Liver (tissue), 9 donors: Measurements from ENCODE around the gene CARD19. TPM values are rescaled to one million over a fixed set of nuclear protein-coding genes. Genes with fewer than 3 reads are reported as not detected.

Source experiments
- DNase-seq: peaks from one replicate; pipeline ENCODE4 v3.0.0-alpha.2; 2017; ENCODE audit warnings: low spot score
- H3K27ac ChIP-seq, 2 donors: one replicate each; pipeline ENCODE4 v1.7.0; 2013; ENCODE audit warnings: inconsistent platforms in 2 of 2, low read length in 2 of 2, control low read depth in 1 of 2, low read depth in 1 of 2, mild to moderate bottlenecking in 1 of 2
- H3K27me3 ChIP-seq, 4 donors: one replicate each; pipeline versions ENCODE4 v1.6.1 to v1.7.0; 2013; ENCODE audit warnings: low read length in 3 of 4, inconsistent platforms in 1 of 4, mild to moderate bottlenecking in 1 of 4, moderate library complexity in 1 of 4; ENCODE audit not compliant: control insufficient read depth in 4 of 4, insufficient read depth in 4 of 4
- H3K36me3 ChIP-seq, 4 donors: one replicate each; pipeline versions ENCODE4 v1.6.1 to v1.7.0; 2013; ENCODE audit warnings: low read length in 3 of 4, mild to moderate bottlenecking in 3 of 4, low read depth in 1 of 4, moderate library complexity in 1 of 4; ENCODE audit not compliant: control insufficient read depth in 4 of 4, insufficient read depth in 3 of 4
- H3K4me1 ChIP-seq, 4 donors: one replicate each; pipeline versions ENCODE4 v1.6.1 to v1.7.0; 2013; ENCODE audit warnings: low read length in 3 of 4, mild to moderate bottlenecking in 3 of 4, moderate library complexity in 1 of 4; ENCODE audit not compliant: control insufficient read depth in 4 of 4, insufficient read depth in 4 of 4
- H3K4me3 ChIP-seq, 3 donors: one replicate each; pipeline versions ENCODE4 v1.6.1 to v1.7.0; 2013; ENCODE audit warnings: low read length in 3 of 3, control low read depth in 1 of 3, low read depth in 1 of 3, mild to moderate bottlenecking in 1 of 3
- H3K9ac ChIP-seq, 2 donors: one replicate each; pipeline ENCODE4 v1.7.0; 2013; ENCODE audit warnings: low read length in 2 of 2, mild to moderate bottlenecking in 2 of 2, moderate library complexity in 2 of 2, control low read depth in 1 of 2, low read depth in 1 of 2
- H3K9me3 ChIP-seq, 4 donors: one replicate each; pipeline versions ENCODE4 v1.6.1 to v1.7.0; 2013; ENCODE audit warnings: low read length in 3 of 4; ENCODE audit not compliant: control insufficient read depth in 4 of 4
- EGR1 ChIP-seq, 2 donors: IDR thresholded peaks; 2 replicates each; pipeline ENCODE4 v1.6.1; 2016 to 2018; ENCODE audit warnings: antibody characterized with exemption in 2 of 2, low read depth in 2 of 2
- FOXA2 ChIP-seq: IDR thresholded peaks from 2 replicates; pipeline ENCODE4 v1.6.1; 2016; ENCODE audit warnings: antibody characterized with exemption
- GABPA ChIP-seq, 2 donors: IDR thresholded peaks in 1 of 2; conservative IDR thresholded peaks in 1 of 2; 2 replicates each; pipeline ENCODE4 v1.6.1; 2016; ENCODE audit warnings: antibody characterized with exemption in 2 of 2, mild to moderate bottlenecking in 1 of 2, moderate library complexity in 1 of 2
- HNF4A ChIP-seq, 2 donors: conservative IDR thresholded peaks; 2 replicates each; pipeline ENCODE4 v1.6.1; 2016; ENCODE audit warnings: antibody characterized with exemption in 2 of 2, mild to moderate bottlenecking in 2 of 2
- HNF4G ChIP-seq: IDR thresholded peaks from 2 replicates; pipeline ENCODE4 v1.6.1; 2016; ENCODE audit warnings: antibody characterized with exemption
- JUND ChIP-seq, 2 donors: IDR thresholded peaks; 2 replicates each; pipeline ENCODE4 v1.6.1; 2016; ENCODE audit warnings: antibody characterized with exemption in 2 of 2
- MAX ChIP-seq: IDR thresholded peaks from 2 replicates; pipeline ENCODE4 v1.6.1; 2016; ENCODE audit warnings: antibody characterized with exemption
- RAD21 ChIP-seq, 2 donors: IDR thresholded peaks; 2 replicates each; pipeline ENCODE4 v1.6.1; 2016; ENCODE audit warnings: antibody characterized with exemption in 2 of 2, mild to moderate bottlenecking in 2 of 2
- RXRA ChIP-seq, 2 donors: IDR thresholded peaks; 2 replicates each; pipeline ENCODE4 v1.6.1; 2017 to 2018; ENCODE audit warnings: antibody characterized with exemption in 2 of 2, mild to moderate bottlenecking in 1 of 2
- SP1 ChIP-seq: IDR thresholded peaks from 2 replicates; pipeline ENCODE4 v1.6.1; 2018; ENCODE audit warnings: antibody characterized with exemption, mild to moderate bottlenecking
- TAF1 ChIP-seq: conservative IDR thresholded peaks from 2 replicates; pipeline ENCODE4 v1.6.1; 2016; ENCODE audit warnings: antibody characterized with exemption, mild to moderate bottlenecking
- YY1 ChIP-seq: IDR thresholded peaks from 2 replicates; pipeline ENCODE4 v1.6.1; 2016; ENCODE audit warnings: antibody characterized with exemption, mild to moderate bottlenecking
- WGBS: extraction: QIAGEN DNeasy Blood & Tissue Kit; methylation state at CpG from one replicate; pipeline ENCODE4 v1.1.7; 2013; 5-methylcytosine and 5-hydroxymethylcytosine counted together
- polyA plus RNA-seq, 2 donors: library from polyadenylated mRNA; stranded (reverse) in 1 of 2; unstranded in 1 of 2; fragments of 200-250 nt in 1 of 2; fragments of >200 nt in 1 of 2; fragmentation: Nextera tagmentation in 1 of 2; extraction: Ambion mirVana in 1 of 2; gene quantifications; one replicate each; pipeline versions ENCODE4 v1.2.1 to v1.2.3, GENCODE V29; 2013 to 2015
- total RNA-seq, 2 donors: library from RNA; depleted of rRNA; stranded (reverse); fragments of >200 nt; gene quantifications; one replicate each; pipeline ENCODE4 v1.2.3, GENCODE V29; 2014
- TF ChIP-seq, protein P1 (sequence below): IDR thresholded peaks from 2 replicates; pipeline ENCODE4 v1.6.1; 2016; ENCODE audit warnings: antibody characterized with exemption
- TF ChIP-seq, protein P2 (sequence below): IDR thresholded peaks from 2 replicates; pipeline ENCODE4 v1.6.1; 2016; ENCODE audit warnings: antibody characterized with exemption, mild to moderate bottlenecking
- TF ChIP-seq, protein P3 (sequence below): fragments of 150-350 bp; IDR thresholded peaks from 2 replicates; pipeline ENCODE4 v1.5.1; 2017; ENCODE audit warnings: improper control_type of control experiment, low read depth, low read length; ENCODE audit not compliant: missing input control
- donor health status: healthy.
- donor health status: healthy.
- donor health status: healthy.
- donor health status: healthy.
- donor health status: healthy.

Gene CARD19
- total and polyA plus RNA-seq, 4 donors = 13.0 to 18.2 (median 16.3) TPM

DNA sequence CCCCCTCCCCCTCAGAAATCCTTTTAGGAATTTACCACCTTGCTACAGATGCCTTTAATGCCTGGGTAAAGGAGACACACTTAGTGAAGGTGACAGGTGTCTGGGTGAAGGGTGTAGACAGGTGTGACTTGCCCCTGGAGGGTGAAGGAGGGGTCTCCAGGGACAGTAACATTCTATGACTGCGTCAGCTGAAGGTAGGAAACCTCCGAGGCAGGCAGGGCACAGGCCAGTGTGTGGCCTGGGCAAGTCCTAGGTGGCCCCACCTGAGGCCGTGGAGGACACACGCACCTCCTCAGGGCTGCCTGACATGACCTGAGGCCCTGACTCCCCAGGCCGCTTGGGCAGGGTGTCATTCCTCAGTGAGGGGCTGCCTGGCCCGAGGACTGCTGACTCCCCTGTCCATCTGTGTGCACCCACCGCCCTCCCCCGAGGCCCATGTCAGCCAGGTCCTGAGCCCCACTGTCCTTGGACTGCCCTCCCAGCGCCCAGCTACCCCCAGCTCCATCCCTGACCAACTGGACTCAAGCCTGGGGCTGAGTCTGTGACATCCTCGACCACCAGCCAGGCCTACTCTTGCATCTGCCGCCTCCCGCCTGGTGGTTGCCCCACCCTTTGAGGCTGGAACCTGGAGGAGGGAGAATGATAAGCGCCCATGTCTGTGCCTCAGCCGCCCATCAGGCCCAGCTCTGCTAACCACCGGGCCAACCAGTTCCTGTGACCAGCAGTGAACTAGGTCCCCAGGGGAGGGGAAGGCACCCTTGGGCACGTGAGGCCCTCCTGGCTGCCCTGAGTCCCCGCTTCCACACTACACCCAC is 18.4 kb downstream of the CARD19 start:
- Histone ChIP-seq H3K9me3 (no peaks in the 10 kb centered on the region), H3K36me3 (peaks cover 0 to 4% (median 0%) of the 10 kb centered on the region in 4 donors), H3K27ac (peak overlapping the region; percentile 18 to 66), H3K4me3 (no peak overlapping the region), H3K4me1 (peaks cover 0 to 8% (median 6%) of the 10 kb centered on the region in 4 donors), H3K9ac (no peak overlapping the region), H3K27me3 (no peaks in the 10 kb centered on the region)
- 86% methylated on average over 17 of the region's 17 CpGs for WGBS
- no peak for TF ChIP-seq TAF1
- DNase-seq = no peak

DNA sequence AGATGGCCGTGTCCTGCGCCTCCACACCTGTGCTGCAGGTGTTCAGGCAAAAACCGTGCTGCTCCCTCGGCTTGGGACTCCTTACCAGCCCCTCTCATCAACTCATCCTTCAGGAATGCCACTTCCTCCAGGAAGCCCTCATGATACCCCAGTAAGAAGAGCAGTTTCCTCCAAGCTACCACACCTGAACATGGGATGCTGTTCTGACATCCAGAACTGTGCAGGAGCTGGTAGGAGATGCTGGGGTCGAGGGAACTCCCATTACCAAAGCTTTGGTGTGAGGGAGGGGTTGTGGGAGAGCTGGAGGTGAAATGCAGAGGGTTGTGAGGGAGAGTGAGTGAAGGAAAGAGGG is 18.9 kb downstream of the CARD19 start:
- DNase-seq = no peak
- H3K4me1 ChIP-seq = peaks cover 0 to 11% (median 11%) of the 10 kb centered on the region in 4 donors
- H3K36me3 ChIP-seq = peaks cover 0 to 4% (median 0%) of the 10 kb centered on the region in 4 donors
- no peak overlapping the region for H3K4me3 ChIP-seq
- no peak overlapping the region for H3K9ac ChIP-seq
- no peaks in the 10 kb centered on the region for H3K27me3 ChIP-seq
- WGBS = 90% methylated on average over 5 of the region's 5 CpGs
- H3K27ac ChIP-seq = peak overlapping the region; percentile 1 to 57
- no peaks in the 10 kb centered on the region for H3K9me3 ChIP-seq
- TF ChIP-seq, protein P1, sequence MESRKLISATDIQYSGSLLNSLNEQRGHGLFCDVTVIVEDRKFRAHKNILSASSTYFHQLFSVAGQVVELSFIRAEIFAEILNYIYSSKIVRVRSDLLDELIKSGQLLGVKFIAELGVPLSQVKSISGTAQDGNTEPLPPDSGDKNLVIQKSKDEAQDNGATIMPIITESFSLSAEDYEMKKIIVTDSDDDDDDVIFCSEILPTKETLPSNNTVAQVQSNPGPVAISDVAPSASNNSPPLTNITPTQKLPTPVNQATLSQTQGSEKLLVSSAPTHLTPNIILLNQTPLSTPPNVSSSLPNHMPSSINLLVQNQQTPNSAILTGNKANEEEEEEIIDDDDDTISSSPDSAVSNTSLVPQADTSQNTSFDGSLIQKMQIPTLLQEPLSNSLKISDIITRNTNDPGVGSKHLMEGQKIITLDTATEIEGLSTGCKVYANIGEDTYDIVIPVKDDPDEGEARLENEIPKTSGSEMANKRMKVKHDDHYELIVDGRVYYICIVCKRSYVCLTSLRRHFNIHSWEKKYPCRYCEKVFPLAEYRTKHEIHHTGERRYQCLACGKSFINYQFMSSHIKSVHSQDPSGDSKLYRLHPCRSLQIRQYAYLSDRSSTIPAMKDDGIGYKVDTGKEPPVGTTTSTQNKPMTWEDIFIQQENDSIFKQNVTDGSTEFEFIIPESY = no peak
- no peak for TF ChIP-seq EGR1 (IDR thresholded peaks at IDR 0.05; ENCODE audit: low read depth in 2 of 2)
- TF ChIP-seq HNF4A (conservative IDR thresholded peaks at IDR 0.05) = no peak
- no peak for TF ChIP-seq GABPA (IDR thresholded peaks at IDR 0.05 in 1 of 2, conservative IDR thresholded peaks at IDR 0.05 in 1 of 2)
- TF ChIP-seq, protein P2, sequence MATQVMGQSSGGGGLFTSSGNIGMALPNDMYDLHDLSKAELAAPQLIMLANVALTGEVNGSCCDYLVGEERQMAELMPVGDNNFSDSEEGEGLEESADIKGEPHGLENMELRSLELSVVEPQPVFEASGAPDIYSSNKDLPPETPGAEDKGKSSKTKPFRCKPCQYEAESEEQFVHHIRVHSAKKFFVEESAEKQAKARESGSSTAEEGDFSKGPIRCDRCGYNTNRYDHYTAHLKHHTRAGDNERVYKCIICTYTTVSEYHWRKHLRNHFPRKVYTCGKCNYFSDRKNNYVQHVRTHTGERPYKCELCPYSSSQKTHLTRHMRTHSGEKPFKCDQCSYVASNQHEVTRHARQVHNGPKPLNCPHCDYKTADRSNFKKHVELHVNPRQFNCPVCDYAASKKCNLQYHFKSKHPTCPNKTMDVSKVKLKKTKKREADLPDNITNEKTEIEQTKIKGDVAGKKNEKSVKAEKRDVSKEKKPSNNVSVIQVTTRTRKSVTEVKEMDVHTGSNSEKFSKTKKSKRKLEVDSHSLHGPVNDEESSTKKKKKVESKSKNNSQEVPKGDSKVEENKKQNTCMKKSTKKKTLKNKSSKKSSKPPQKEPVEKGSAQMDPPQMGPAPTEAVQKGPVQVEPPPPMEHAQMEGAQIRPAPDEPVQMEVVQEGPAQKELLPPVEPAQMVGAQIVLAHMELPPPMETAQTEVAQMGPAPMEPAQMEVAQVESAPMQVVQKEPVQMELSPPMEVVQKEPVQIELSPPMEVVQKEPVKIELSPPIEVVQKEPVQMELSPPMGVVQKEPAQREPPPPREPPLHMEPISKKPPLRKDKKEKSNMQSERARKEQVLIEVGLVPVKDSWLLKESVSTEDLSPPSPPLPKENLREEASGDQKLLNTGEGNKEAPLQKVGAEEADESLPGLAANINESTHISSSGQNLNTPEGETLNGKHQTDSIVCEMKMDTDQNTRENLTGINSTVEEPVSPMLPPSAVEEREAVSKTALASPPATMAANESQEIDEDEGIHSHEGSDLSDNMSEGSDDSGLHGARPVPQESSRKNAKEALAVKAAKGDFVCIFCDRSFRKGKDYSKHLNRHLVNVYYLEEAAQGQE = no peak
- no peak for TF ChIP-seq YY1
- TF ChIP-seq RXRA (IDR thresholded peaks at IDR 0.05) = no peak

DNA sequence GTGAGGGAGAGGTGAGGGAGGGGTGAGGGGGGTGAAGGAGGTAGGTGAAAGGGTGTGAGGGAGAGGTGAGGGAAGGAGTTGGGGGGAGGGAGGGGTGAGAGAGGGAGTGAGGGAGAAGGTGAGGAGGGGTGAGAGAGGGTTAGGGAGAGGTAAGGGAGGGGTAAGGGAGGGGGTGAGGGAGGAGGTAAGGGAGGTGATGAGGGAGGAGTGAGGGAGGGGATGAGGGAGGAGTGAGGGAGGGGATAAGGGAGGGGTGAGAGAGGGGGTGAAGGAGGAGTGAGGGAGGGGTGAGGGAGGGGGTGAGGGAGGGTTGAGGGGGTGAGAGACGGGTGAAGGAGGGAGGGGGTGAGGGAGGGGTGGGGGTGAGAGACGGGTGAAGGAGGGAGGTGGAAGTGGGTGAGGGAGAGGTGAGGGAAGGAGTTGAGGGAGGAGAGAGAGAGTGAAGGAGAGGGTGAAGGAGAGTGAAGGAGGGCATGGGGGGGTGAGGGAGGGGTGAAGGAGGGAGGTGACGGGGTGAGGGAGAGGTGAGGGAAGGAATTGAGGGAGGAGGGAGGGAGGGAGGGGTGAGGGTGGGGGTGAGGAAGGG is 19.6 kb downstream of the CARD19 start:
- DNase-seq = no peak
- TF ChIP-seq, protein P2 = no peak
- TF ChIP-seq MAX (no peak), RXRA (IDR thresholded peaks at IDR 0.05) (no peak), HNF4G (no peak), FOXA2 (no peak), JUND (IDR thresholded peaks at IDR 0.05) (no peak), SP1 (no peak), YY1 (no peak), RAD21 (IDR thresholded peaks at IDR 0.05) (no peak)
- TF ChIP-seq, protein P3, sequence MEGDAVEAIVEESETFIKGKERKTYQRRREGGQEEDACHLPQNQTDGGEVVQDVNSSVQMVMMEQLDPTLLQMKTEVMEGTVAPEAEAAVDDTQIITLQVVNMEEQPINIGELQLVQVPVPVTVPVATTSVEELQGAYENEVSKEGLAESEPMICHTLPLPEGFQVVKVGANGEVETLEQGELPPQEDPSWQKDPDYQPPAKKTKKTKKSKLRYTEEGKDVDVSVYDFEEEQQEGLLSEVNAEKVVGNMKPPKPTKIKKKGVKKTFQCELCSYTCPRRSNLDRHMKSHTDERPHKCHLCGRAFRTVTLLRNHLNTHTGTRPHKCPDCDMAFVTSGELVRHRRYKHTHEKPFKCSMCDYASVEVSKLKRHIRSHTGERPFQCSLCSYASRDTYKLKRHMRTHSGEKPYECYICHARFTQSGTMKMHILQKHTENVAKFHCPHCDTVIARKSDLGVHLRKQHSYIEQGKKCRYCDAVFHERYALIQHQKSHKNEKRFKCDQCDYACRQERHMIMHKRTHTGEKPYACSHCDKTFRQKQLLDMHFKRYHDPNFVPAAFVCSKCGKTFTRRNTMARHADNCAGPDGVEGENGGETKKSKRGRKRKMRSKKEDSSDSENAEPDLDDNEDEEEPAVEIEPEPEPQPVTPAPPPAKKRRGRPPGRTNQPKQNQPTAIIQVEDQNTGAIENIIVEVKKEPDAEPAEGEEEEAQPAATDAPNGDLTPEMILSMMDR = no peak

More for the DNA sequence above, 19.6 kb downstream of the CARD19 start:
- Histone ChIP-seq H3K36me3 (peaks cover 0 to 4% (median 0%) of the 10 kb centered on the region in 4 donors), H3K9me3 (no peaks in the 10 kb centered on the region), H3K4me3 (no peak overlapping the region), H3K9ac (no peak overlapping the region), H3K27me3 (no peaks in the 10 kb centered on the region), H3K27ac (no peak overlapping the region), H3K4me1 (peaks cover 0 to 17% (median 16%) of the 10 kb centered on the region in 4 donors)
- 33% methylated on average over 3 of the region's 3 CpGs for WGBS
